ENCODE data around the gene SLC25A26. TPM values are rescaled to one million over a fixed set of nuclear protein-coding genes. Genes with fewer than 3 reads are reported as not detected.
A peak's percentile ranks its signal among the peaks of the same experiment; 100 is the strongest.
"Not testable (repeated sequence)": the region's sequence is repeated elsewhere in the genome, so short reads cannot be mapped to it uniquely, and the experiment has no call there.

The SLC25A26 gene
- total RNA-seq, 2 experiments from 2014 or later = 11.7 to 12.0 TPM

DNA sequence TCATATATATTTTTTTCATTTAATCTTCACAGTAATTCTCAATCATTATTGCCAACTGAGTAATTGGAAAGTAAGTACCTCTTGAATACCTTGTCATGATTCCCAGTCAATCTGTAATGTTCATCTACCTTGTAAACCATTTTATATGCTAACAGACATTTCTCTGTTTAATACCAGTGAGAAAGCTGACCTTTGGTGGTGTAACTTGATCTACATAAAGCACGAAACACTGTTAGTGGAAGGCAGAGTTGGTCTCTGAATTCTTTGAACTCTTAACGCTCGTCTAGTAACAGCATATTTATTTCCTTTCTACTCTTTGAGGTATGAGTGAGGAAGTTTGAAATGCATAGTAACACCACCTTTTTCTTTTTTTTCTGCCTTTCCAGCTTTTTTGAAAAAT, 59.5 kb downstream of the SLC25A26 start:
- no peaks in the 10 kb centered on the region for H3K27me3 Mint-ChIP-seq
- peaks cover 21% of the 10 kb centered on the region for H3K4me1 Mint-ChIP-seq
- peaks cover 3% of the 10 kb centered on the region for H3K36me3 Mint-ChIP-seq (ENCODE audit: low read depth)
- ChIA-PET CTCF (no interaction called here), POLR2A (no interaction called here)
- H3K27ac Mint-ChIP-seq = peak overlapping the region; percentile 48
- no peaks in the 10 kb centered on the region for H3K9me3 Mint-ChIP-seq
- DNase-seq = no peak
- H3K4me3 Mint-ChIP-seq = no peak overlapping the region

DNA sequence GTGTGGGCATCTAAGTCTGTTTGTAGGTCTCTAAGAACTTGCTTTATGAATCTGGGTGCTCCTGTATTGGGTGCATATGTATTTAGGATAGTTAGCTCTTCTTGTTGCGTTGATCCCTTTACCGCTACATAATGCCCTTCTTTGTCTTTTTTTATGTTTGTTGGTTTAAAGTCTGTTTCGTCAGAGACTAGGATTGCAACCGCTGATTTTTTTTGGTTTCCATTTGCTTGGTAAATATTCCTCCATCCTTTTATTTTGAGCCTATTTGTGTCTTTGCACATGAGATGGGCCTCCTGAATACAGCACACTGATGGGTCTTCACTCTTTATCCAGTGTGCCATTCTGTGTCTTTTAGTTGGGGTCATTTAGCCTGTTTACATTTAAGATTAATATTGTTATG, 71.1 kb downstream of the SLC25A26 start:
- H3K9me3 Mint-ChIP-seq = peaks cover 30% of the 10 kb centered on the region
- H3K27ac Mint-ChIP-seq, H3K4me3 Mint-ChIP-seq, H3K27me3 Mint-ChIP-seq, CTCF ChIA-PET, POLR2A ChIA-PET, DNase-seq, H3K4me1 Mint-ChIP-seq: not testable (repeated sequence)
- H3K36me3 Mint-ChIP-seq (ENCODE audit: low read depth) = peaks cover 16% of the 10 kb centered on the region

GRCh38 chr3:66297260-66297873, 76.6 kb downstream of the SLC25A26 start:
- H3K27ac Mint-ChIP-seq = peak overlapping the region; percentile 33
- CTCF ChIA-PET = interaction anchor here (0.6 to 1.4 kb wide), 6 partner anchors 12 to 87 kb away, joined by 3 to 5 read pairs (median 3); no protein-coding TSS in a partner anchor
- H3K36me3 Mint-ChIP-seq (ENCODE audit: low read depth) = peaks cover 15% of the 10 kb centered on the region
- H3K27me3 Mint-ChIP-seq = no peaks in the 10 kb centered on the region
- H3K4me1 Mint-ChIP-seq = peaks cover 30% of the 10 kb centered on the region
- H3K9me3 Mint-ChIP-seq = peaks cover 8% of the 10 kb centered on the region
- no peak for DNase-seq
- no peak overlapping the region for H3K4me3 Mint-ChIP-seq
- POLR2A ChIA-PET = no interaction called here

GRCh38 chr3:66297900-66298299, 77.1 kb downstream of the SLC25A26 start:
- POLR2A ChIA-PET = no interaction called here
- Mint-ChIP-seq H3K4me3 (no peak overlapping the region), H3K36me3 (ENCODE audit: low read depth) (peaks cover 14% of the 10 kb centered on the region), H3K9me3 (peaks cover 3% of the 10 kb centered on the region), H3K4me1 (peaks cover 35% of the 10 kb centered on the region), H3K27ac (peak overlapping the region; percentile 33), H3K27me3 (no peaks in the 10 kb centered on the region)
- CTCF ChIA-PET = interaction anchor here (0.7 to 1.4 kb wide), 3 partner anchors 13 to 44 kb away, joined by 3 to 5 read pairs (median 3); no protein-coding TSS in a partner anchor
- no peak for DNase-seq

GRCh38 chr3:66298591-66298990, 77.8 kb downstream of the SLC25A26 start:
- peaks cover 42% of the 10 kb centered on the region for H3K4me1 Mint-ChIP-seq
- H3K4me3 Mint-ChIP-seq = no peak overlapping the region
- H3K9me3 Mint-ChIP-seq = peaks cover 2% of the 10 kb centered on the region
- no peaks in the 10 kb centered on the region for H3K27me3 Mint-ChIP-seq
- POLR2A ChIA-PET = no interaction called here
- H3K36me3 Mint-ChIP-seq (ENCODE audit: low read depth) = peaks cover 13% of the 10 kb centered on the region
- no peak for DNase-seq
- peak overlapping the region; percentile 65 for H3K27ac Mint-ChIP-seq
- CTCF ChIA-PET = interaction anchor here (0.7 kb wide), 1 partner anchor 20 kb away, joined by 3 read pairs; no protein-coding TSS in a partner anchor

DNA sequence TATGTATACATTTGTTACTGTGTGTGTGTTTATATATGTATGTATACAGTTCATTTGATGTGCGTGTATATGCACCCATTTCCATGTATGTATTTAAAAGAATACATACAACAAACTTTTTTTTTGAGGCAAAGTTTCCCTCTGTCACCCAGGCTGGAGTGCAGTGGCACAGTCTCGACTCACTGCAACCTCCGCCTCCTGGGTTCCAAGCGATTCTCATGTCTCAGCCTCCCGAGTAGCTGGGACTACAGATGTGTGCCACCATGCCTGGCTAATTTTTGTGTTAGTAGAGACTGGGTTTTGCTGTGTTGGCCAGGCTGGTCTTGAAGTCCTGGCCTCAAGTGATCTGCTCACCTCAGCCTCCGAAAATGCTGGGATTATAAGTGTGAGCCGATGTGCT, 78.3 kb downstream of the SLC25A26 start:
- POLR2A ChIA-PET, H3K27ac Mint-ChIP-seq, DNase-seq, H3K27me3 Mint-ChIP-seq, H3K9me3 Mint-ChIP-seq, CTCF ChIA-PET, H3K4me3 Mint-ChIP-seq: not testable (repeated sequence)
- Mint-ChIP-seq H3K4me1 (peaks cover 47% of the 10 kb centered on the region), H3K36me3 (ENCODE audit: low read depth) (peaks cover 14% of the 10 kb centered on the region)

DNA sequence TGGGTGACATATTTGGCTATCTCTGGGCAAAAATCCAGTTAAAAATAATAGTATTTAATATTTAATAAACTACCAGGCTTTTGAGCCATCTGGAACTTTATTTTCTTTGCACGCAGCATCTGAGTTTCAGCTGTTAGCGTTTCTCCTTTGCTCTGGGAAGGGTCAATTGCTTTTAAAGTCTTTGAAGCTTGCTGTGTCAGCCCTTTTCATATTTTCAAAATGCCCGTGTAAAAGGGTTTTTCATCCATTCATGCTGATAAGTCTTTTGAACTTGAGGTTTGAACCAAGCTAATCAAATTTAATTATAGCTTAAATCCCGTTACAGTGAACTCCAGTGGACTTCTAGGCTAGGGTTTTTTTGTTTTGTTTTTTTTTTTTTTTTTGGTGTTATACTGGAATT, 79.1 kb downstream of the SLC25A26 start:
- H3K4me3 Mint-ChIP-seq = no peak overlapping the region
- ChIA-PET CTCF (no interaction called here), POLR2A (no interaction called here)
- H3K9me3 Mint-ChIP-seq = peaks cover 2% of the 10 kb centered on the region
- no peak for DNase-seq
- H3K36me3 Mint-ChIP-seq (ENCODE audit: low read depth) = peaks cover 17% of the 10 kb centered on the region
- peaks cover 55% of the 10 kb centered on the region for H3K4me1 Mint-ChIP-seq
- H3K27ac Mint-ChIP-seq = no peak overlapping the region
- H3K27me3 Mint-ChIP-seq = no peaks in the 10 kb centered on the region

GRCh38 chr3:66302288-66302687, 81.5 kb downstream of the SLC25A26 start:
- Mint-ChIP-seq H3K4me1 (peaks cover 66% of the 10 kb centered on the region), H3K9me3 (peaks cover 6% of the 10 kb centered on the region), H3K4me3 (no peak overlapping the region), H3K27me3 (no peaks in the 10 kb centered on the region), H3K36me3 (ENCODE audit: low read depth) (peaks cover 29% of the 10 kb centered on the region), H3K27ac (peak overlapping the region; percentile 94)
- ChIA-PET CTCF (interaction anchor here (1.8 kb wide), 1 partner anchor 17 kb away, joined by 7 read pairs; no protein-coding TSS in a partner anchor), POLR2A (no interaction called here)
- peak; percentile 63 for DNase-seq

GRCh38 chr3:66303491-66303901, 82.7 kb downstream of the SLC25A26 start:
- CTCF ChIA-PET = interaction anchor here (0.6 to 1.8 kb wide), 3 partner anchors 10 to 77 kb away, joined by 3 to 7 read pairs (median 4); no protein-coding TSS in a partner anchor
- Mint-ChIP-seq H3K9me3 (peaks cover 6% of the 10 kb centered on the region), H3K36me3 (ENCODE audit: low read depth) (peaks cover 37% of the 10 kb centered on the region), H3K4me1 (peaks cover 60% of the 10 kb centered on the region), H3K27me3 (no peaks in the 10 kb centered on the region), H3K27ac (peak overlapping the region; percentile 94), H3K4me3 (no peak overlapping the region)
- POLR2A ChIA-PET = no interaction called here
- peak; percentile 28 for DNase-seq

GRCh38 chr3:66304293-66304692, 83.5 kb downstream of the SLC25A26 start:
- no peak for DNase-seq
- H3K4me3 Mint-ChIP-seq = peak overlapping the region; percentile 11
- CTCF ChIA-PET = interaction anchor here (0.6 kb wide), 1 partner anchor 78 kb away, joined by 4 read pairs; no protein-coding TSS in a partner anchor
- H3K4me1 Mint-ChIP-seq = peaks cover 55% of the 10 kb centered on the region
- H3K27me3 Mint-ChIP-seq = no peaks in the 10 kb centered on the region
- H3K27ac Mint-ChIP-seq = peak overlapping the region; percentile 94
- H3K36me3 Mint-ChIP-seq (ENCODE audit: low read depth) = peaks cover 37% of the 10 kb centered on the region
- H3K9me3 Mint-ChIP-seq = peaks cover 6% of the 10 kb centered on the region
- POLR2A ChIA-PET = no interaction called here

DNA sequence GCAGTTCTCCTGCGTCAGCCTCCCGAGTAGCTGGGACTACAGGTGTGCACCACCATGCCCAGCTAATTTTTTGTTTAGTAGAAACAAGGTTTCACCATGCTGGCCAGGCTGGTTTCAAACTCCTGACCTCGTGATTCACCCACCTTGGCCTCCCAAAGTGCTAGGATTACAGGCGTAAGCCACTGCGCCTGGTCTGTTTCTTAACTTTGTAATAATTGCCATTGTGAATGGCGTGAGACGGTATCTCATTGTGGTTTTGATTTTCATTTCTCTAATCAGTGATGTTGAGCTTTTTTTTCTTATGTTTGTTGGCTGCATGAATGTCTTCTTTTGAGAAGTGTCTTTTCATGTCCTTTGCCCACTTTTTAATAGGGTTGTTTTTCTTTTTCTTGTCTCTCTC, 85.3 kb downstream of the SLC25A26 start:
- H3K27me3 Mint-ChIP-seq, POLR2A ChIA-PET, DNase-seq, H3K4me3 Mint-ChIP-seq, H3K27ac Mint-ChIP-seq, H3K9me3 Mint-ChIP-seq: not testable (repeated sequence)
- peaks cover 37% of the 10 kb centered on the region for H3K36me3 Mint-ChIP-seq (ENCODE audit: low read depth)
- peaks cover 53% of the 10 kb centered on the region for H3K4me1 Mint-ChIP-seq
- CTCF ChIA-PET = interaction anchor here (1.2 kb wide), 1 partner anchor 10 kb away, joined by 3 read pairs; no protein-coding TSS in a partner anchor

- H3K4me3 Mint-ChIP-seq, DNase-seq, H3K27me3 Mint-ChIP-seq, POLR2A ChIA-PET, H3K9me3 Mint-ChIP-seq, H3K27ac Mint-ChIP-seq: not testable (repeated sequence)
- peaks cover 45% of the 10 kb centered on the region for H3K4me1 Mint-ChIP-seq
- peaks cover 31% of the 10 kb centered on the region for H3K36me3 Mint-ChIP-seq (ENCODE audit: low read depth)
- CTCF ChIA-PET = interaction anchor here (1.2 kb wide), 1 partner anchor 11 kb away, joined by 3 read pairs; no protein-coding TSS in a partner anchor
Measured at GRCh38 chr3:66306991-66307390, 86.2 kb downstream of the SLC25A26 start.

GRCh38 chr3:66312039-66312438, 91.2 kb downstream of the SLC25A26 start:
- Mint-ChIP-seq H3K27me3 (no peaks in the 10 kb centered on the region), H3K36me3 (ENCODE audit: low read depth) (peaks cover 25% of the 10 kb centered on the region), H3K27ac (no peak overlapping the region), H3K4me1 (peaks cover 11% of the 10 kb centered on the region), H3K4me3 (no peak overlapping the region), H3K9me3 (peaks cover 18% of the 10 kb centered on the region)
- DNase-seq = no peak
- CTCF ChIA-PET = interaction anchor here (1.2 kb wide), 1 partner anchor 20 kb away, joined by 5 read pairs; no protein-coding TSS in a partner anchor
- POLR2A ChIA-PET = no interaction called here
